ENCODE results near the gene MEF2D.

Gene MEF2D

GRCh38 chr1:156500793-156501506, 375 bp upstream of the MEF2D start:
- peak; percentile 77 for DNase-seq (ENCODE audit: low read depth)

- DNase-seq (ENCODE audit: low read depth) = no peak
These were observed 583 bp downstream of the MEF2D start for GRCh38 chr1:156499842-156500542.

GRCh38 chr1:156499194-156499841, 1.3 kb downstream of the MEF2D start:
- DNase-seq (ENCODE audit: low read depth) = no peak

GRCh38 chr1:156498432-156499193, 2.0 kb downstream of the MEF2D start:
- no peak for DNase-seq (ENCODE audit: low read depth)

- DNase-seq (ENCODE audit: low read depth) = no peak
These were observed 2.7 kb downstream of the MEF2D start for GRCh38 chr1:156497743-156498431.

GRCh38 chr1:156497078-156497742, 3.4 kb downstream of the MEF2D start:
- DNase-seq (ENCODE audit: low read depth) = no peak

- DNase-seq (ENCODE audit: low read depth) = no peak
These were observed 4.3 kb downstream of the MEF2D start for GRCh38 chr1:156496211-156496761.

GRCh38 chr1:156495401-156496140, 5.0 kb downstream of the MEF2D start:
- no peak for DNase-seq (ENCODE audit: low read depth)

- no peak for DNase-seq (ENCODE audit: low read depth)
These were observed 6.2 kb downstream of the MEF2D start for GRCh38 chr1:156494309-156494895.

- no peak for DNase-seq (ENCODE audit: low read depth)
These were observed 6.8 kb downstream of the MEF2D start for GRCh38 chr1:156493742-156494141.

- DNase-seq (ENCODE audit: low read depth) = no peak
These were observed 7.4 kb downstream of the MEF2D start for GRCh38 chr1:156493154-156493631.

- DNase-seq (ENCODE audit: low read depth) = no peak
These were observed 7.9 kb downstream of the MEF2D start for GRCh38 chr1:156492591-156493080.

GRCh38 chr1:156492013-156492590, 8.5 kb downstream of the MEF2D start:
- no peak for DNase-seq (ENCODE audit: low read depth)

- DNase-seq (ENCODE audit: low read depth) = no peak
These were observed 9.2 kb downstream of the MEF2D start for GRCh38 chr1:156491151-156491949.

- DNase-seq (ENCODE audit: low read depth) = no peak
These were observed 10.1 kb downstream of the MEF2D start for GRCh38 chr1:156490401-156491032.

GRCh38 chr1:156489935-156490293, 10.7 kb downstream of the MEF2D start:
- DNase-seq (ENCODE audit: low read depth) = no peak

GRCh38 chr1:156489166-156489934, 11.2 kb downstream of the MEF2D start:
- no peak for DNase-seq (ENCODE audit: low read depth)

All from HS-27A (cell line).